Measurements from ENCODE around the gene ANKS1A.

DNA sequence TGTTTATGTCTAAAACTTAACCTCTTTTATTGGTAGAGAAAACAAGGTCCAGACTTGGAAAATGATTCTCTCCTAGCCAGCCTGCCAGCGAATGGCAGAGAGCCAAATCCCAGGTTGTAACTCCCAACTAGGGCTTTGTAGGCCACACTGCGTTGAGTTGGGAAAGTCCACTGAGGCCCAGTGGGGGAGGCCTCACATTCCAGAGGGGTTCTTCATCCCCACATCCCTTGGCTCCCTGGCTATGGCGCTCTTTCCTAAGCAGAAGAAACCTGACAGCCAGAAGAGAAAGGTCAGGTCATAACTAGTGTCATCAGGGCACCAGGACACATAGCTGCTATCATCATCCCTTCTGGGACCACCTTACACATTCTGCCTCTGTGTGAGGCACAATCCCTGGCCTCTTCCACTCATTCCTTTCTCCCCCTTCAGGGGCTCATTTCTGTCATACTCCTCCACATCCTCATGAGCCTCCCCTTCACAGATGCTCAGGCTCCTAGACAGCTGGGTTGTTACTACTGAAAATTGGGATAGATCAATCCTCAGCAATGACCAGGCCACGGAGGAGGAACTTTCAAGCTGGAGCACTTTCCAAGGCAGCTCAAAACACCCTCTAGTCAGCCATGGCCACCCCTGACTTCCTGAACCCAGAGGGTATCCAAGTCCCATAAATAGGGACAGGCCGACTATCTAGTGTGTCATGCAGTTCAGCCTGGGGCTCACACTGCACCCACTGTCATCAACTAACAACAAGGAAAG, 203.5 kb downstream of the ANKS1A start:
- TF ChIP-seq, protein P1, sequence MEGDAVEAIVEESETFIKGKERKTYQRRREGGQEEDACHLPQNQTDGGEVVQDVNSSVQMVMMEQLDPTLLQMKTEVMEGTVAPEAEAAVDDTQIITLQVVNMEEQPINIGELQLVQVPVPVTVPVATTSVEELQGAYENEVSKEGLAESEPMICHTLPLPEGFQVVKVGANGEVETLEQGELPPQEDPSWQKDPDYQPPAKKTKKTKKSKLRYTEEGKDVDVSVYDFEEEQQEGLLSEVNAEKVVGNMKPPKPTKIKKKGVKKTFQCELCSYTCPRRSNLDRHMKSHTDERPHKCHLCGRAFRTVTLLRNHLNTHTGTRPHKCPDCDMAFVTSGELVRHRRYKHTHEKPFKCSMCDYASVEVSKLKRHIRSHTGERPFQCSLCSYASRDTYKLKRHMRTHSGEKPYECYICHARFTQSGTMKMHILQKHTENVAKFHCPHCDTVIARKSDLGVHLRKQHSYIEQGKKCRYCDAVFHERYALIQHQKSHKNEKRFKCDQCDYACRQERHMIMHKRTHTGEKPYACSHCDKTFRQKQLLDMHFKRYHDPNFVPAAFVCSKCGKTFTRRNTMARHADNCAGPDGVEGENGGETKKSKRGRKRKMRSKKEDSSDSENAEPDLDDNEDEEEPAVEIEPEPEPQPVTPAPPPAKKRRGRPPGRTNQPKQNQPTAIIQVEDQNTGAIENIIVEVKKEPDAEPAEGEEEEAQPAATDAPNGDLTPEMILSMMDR (conservative IDR thresholded peaks at IDR 0.05; ENCODE audit: low read depth, low read length): 0 out of 2 replicates have a peak, but pooled peaks have one; percentile 1
- no peak for TF ChIP-seq MXI1 (IDR thresholded peaks at IDR 0.05; ENCODE audit: borderline replicate concordance, low read depth, low read length)

All from IMR-90 (cell line).